GM12892 (cell line): ENCODE measurements around the gene MYO16.

ENCODE experiments used
- POLR2A ChIP-seq: IDR thresholded peaks from 2 replicates; pipeline ENCODE4 v1.6.1; 2011; ENCODE audit warnings: low read depth, low read length, control low read depth
- POLR2AphosphoS5 ChIP-seq: IDR thresholded peaks from 2 replicates; pipeline ENCODE4 v1.6.1; 2011; ENCODE audit warnings: low read depth, low read length, control low read depth
- TAF1 ChIP-seq: IDR thresholded peaks from 2 replicates; pipeline ENCODE4 v1.6.1; 2011; ENCODE audit warnings: low read depth, mild to moderate bottlenecking, control low read depth, low read length, borderline replicate concordance

- no peak for TF ChIP-seq POLR2A
- TF ChIP-seq POLR2AphosphoS5 = no peak
- no peak for TF ChIP-seq TAF1
Observed at GRCh38 chr13:109159650-109160309, 530.4 kb downstream of the MYO16 start.
